Measurements from ENCODE around the gene VAV3. TPM values are rescaled to one million over a fixed set of nuclear protein-coding genes. Genes with fewer than 3 reads are reported as not detected.

VAV3 gene
- total and polyA plus RNA-seq, 9 of the 15 experiments (the other 6 are each of a cell fraction or from before 2014, with no cell fraction given) = not detected

DNA sequence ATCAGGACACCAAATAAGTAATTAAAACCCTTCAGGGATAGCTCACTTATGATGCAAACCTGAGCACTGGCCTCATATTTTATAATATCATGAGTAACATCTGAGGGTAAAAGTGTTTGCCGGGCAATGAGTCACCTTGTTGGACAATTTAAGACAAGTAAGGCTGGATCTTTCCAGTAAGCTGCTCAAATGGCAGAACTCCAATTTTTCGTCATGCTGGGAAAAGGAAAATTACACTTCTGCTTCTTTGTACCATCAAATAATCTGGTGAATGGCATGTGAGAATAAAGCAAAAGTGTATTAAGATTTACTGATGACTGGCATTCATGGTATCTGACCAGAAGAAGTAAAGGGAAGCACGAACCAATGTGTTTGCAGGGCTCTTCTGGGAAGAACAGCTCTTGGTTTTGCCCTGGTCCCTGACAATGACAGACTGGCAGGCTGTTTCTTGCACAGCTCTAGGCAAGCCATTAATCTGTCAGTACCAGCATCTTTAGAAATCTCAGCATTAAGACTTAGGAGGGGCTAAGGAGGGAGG, 392.2 kb downstream of the VAV3 start:
- POLR2A ChIA-PET = no interaction called here
- Histone ChIP-seq H3K36me3 (ENCODE audit: control insufficient read depth, insufficient read depth, low read length) (no peaks in the 10 kb centered on the region), H3K9ac (ENCODE audit: insufficient read depth in 1 of 2, low read depth in 2 of 2, low read length in 2 of 2) (no peak overlapping the region), H3K4me1 (replicated peaks in 1 of 2; ENCODE audit: control insufficient read depth in 2 of 2, insufficient read depth in 2 of 2, low read length in 2 of 2) (no peaks in the 10 kb centered on the region), H3K4me2 (ENCODE audit: insufficient read depth, low read length) (no peak overlapping the region), H3K4me3 (no peak overlapping the region), H3K27me3 (ENCODE audit: control insufficient read depth in 2 of 2, insufficient read depth in 2 of 2, low read length in 2 of 2) (no peaks in the 10 kb centered on the region), H3K9me1 (ENCODE audit: control insufficient read depth, insufficient read depth, low read length) (no peaks in the 10 kb centered on the region), H3K79me2 (ENCODE audit: control insufficient read depth, insufficient read depth, low read length) (no peaks in the 10 kb centered on the region), H3K9me3 (replicated peaks; ENCODE audit: control insufficient read depth, insufficient read depth, low read depth, low read length) (no peaks in the 10 kb centered on the region), H3K27ac (ENCODE audit: extremely low read depth, low read depth, low read length) (no peak overlapping the region), H2AFZ (ENCODE audit: low read depth, low read length) (no peak overlapping the region), H4K20me1 (replicated peaks; ENCODE audit: control insufficient read depth, insufficient read depth, low read length) (no peaks in the 10 kb centered on the region)
- no TSS peak for BruUV-seq (replicated peaks)
- CTCF ChIA-PET (ENCODE audit: low intra/inter-chr PET ratio) = no interaction called here
- DNase-seq (ENCODE audit: extremely low read depth in 1 of 4, low spot score in 3 of 4) = no peak
- in situ Hi-C loops (cut with MboI) = no loop called here
- 3% methylated on average over 3 of the region's 3 CpGs for WGBS (ENCODE audit: insufficient coverage, low coverage, missing lambda C conversion rate)
- ATAC-seq = no peak
- no peak for TF ChIP-seq SPI1 (IDR thresholded peaks at IDR 0.05; ENCODE audit: borderline replicate concordance, low read depth, low read length)
- TF ChIP-seq, protein P1, sequence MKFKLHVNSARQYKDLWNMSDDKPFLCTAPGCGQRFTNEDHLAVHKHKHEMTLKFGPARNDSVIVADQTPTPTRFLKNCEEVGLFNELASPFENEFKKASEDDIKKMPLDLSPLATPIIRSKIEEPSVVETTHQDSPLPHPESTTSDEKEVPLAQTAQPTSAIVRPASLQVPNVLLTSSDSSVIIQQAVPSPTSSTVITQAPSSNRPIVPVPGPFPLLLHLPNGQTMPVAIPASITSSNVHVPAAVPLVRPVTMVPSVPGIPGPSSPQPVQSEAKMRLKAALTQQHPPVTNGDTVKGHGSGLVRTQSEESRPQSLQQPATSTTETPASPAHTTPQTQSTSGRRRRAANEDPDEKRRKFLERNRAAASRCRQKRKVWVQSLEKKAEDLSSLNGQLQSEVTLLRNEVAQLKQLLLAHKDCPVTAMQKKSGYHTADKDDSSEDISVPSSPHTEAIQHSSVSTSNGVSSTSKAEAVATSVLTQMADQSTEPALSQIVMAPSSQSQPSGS (CRISPR knock-in tag; IDR thresholded peaks at IDR 0.05) = no peak
- FAIRE-seq = no peak
- intact Hi-C loops (cut with micrococcal nuclease) = no loop called here

DNA sequence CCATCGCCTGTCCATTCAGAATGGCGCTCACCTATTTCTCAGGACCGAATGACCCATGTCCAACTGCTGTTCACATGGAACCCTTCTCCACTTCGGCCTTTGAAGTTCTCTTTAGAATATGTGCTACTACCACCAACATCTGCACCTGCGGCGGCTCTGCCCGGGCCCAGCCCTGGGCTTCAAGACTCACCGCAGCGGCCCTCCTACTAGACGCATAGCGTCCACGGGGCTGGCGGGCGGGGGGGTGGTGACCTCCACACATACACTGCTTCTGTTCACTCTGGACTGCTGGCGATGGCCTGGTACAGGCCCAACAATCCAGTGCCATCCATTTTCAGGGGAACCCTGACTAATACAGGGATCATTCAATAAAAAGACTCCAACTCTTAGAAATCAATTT, 394.2 kb downstream of the VAV3 start:
- FAIRE-seq (no peak), ATAC-seq (no peak), DNase-seq (ENCODE audit: extremely low read depth in 1 of 4, low spot score in 3 of 4) (no peak)
- Histone ChIP-seq H3K27me3 (ENCODE audit: control insufficient read depth in 2 of 2, insufficient read depth in 2 of 2, low read length in 2 of 2) (no peaks in the 10 kb centered on the region), H3K27ac (ENCODE audit: extremely low read depth, low read depth, low read length) (no peak overlapping the region), H3K36me3 (ENCODE audit: control insufficient read depth, insufficient read depth, low read length) (no peaks in the 10 kb centered on the region), H3K79me2 (ENCODE audit: control insufficient read depth, insufficient read depth, low read length) (no peaks in the 10 kb centered on the region), H3K4me1 (replicated peaks in 1 of 2; ENCODE audit: control insufficient read depth in 2 of 2, insufficient read depth in 2 of 2, low read length in 2 of 2) (no peaks in the 10 kb centered on the region), H2AFZ (ENCODE audit: low read depth, low read length) (no peak overlapping the region), H3K9me3 (replicated peaks; ENCODE audit: control insufficient read depth, insufficient read depth, low read depth, low read length) (no peaks in the 10 kb centered on the region), H3K4me2 (ENCODE audit: insufficient read depth, low read length) (no peak overlapping the region), H3K9me1 (ENCODE audit: control insufficient read depth, insufficient read depth, low read length) (no peaks in the 10 kb centered on the region), H3K9ac (ENCODE audit: insufficient read depth in 1 of 2, low read depth in 2 of 2, low read length in 2 of 2) (no peak overlapping the region), H4K20me1 (replicated peaks; ENCODE audit: control insufficient read depth, insufficient read depth, low read length) (no peaks in the 10 kb centered on the region), H3K4me3 (no peak overlapping the region)
- CTCF ChIA-PET (ENCODE audit: low intra/inter-chr PET ratio) = no interaction called here
- intact Hi-C loops (cut with micrococcal nuclease) (no loop called here), in situ Hi-C loops (cut with MboI) (no loop called here)
- POLR2A ChIA-PET = no interaction called here
- under 1% methylated on average over 15 of the region's 15 CpGs for WGBS (ENCODE audit: insufficient coverage, low coverage, missing lambda C conversion rate)
- BruUV-seq (replicated peaks) = no TSS peak
- TF ChIP-seq ZNF384 (IDR thresholded peaks at IDR 0.05; ENCODE audit: low read depth, low read length) (no peak), GTF2F1 (IDR thresholded peaks at IDR 0.05; ENCODE audit: low read depth, low read length) (no peak), CCAR2 (IDR thresholded peaks at IDR 0.05; ENCODE audit: low read depth, low read length) (no peak), ZBTB1 (CRISPR knock-in tag; IDR thresholded peaks at IDR 0.05; ENCODE audit: borderline replicate concordance, low read depth) (no peak), MED1 (CRISPR knock-in tag; IDR thresholded peaks at IDR 0.05; ENCODE audit: borderline replicate concordance) (no peak)
- TF ChIP-seq, protein P2, sequence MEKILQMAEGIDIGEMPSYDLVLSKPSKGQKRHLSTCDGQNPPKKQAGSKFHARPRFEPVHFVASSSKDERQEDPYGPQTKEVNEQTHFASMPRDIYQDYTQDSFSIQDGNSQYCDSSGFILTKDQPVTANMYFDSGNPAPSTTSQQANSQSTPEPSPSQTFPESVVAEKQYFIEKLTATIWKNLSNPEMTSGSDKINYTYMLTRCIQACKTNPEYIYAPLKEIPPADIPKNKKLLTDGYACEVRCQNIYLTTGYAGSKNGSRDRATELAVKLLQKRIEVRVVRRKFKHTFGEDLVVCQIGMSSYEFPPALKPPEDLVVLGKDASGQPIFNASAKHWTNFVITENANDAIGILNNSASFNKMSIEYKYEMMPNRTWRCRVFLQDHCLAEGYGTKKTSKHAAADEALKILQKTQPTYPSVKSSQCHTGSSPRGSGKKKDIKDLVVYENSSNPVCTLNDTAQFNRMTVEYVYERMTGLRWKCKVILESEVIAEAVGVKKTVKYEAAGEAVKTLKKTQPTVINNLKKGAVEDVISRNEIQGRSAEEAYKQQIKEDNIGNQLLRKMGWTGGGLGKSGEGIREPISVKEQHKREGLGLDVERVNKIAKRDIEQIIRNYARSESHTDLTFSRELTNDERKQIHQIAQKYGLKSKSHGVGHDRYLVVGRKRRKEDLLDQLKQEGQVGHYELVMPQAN (IDR thresholded peaks at IDR 0.05; ENCODE audit: borderline replicate concordance) = no peak
- TF ChIP-seq, protein P3, sequence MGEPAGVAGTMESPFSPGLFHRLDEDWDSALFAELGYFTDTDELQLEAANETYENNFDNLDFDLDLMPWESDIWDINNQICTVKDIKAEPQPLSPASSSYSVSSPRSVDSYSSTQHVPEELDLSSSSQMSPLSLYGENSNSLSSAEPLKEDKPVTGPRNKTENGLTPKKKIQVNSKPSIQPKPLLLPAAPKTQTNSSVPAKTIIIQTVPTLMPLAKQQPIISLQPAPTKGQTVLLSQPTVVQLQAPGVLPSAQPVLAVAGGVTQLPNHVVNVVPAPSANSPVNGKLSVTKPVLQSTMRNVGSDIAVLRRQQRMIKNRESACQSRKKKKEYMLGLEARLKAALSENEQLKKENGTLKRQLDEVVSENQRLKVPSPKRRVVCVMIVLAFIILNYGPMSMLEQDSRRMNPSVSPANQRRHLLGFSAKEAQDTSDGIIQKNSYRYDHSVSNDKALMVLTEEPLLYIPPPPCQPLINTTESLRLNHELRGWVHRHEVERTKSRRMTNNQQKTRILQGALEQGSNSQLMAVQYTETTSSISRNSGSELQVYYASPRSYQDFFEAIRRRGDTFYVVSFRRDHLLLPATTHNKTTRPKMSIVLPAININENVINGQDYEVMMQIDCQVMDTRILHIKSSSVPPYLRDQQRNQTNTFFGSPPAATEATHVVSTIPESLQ (CRISPR knock-in tag; IDR thresholded peaks at IDR 0.05) = no peak
